Spleen (tissue), 11 donors: ENCODE data around the gene ASCC3. TPM values are rescaled to one million over a fixed set of nuclear protein-coding genes. Genes with fewer than 3 reads are reported as not detected.

Experiments
- DNase-seq: peaks from one replicate; pipeline ENCODE4 v3.0.0-alpha.2; 2020
- H3K27ac ChIP-seq, 8 donors: fragments of 200-600 bp; sonication (generic) in 7 of 8; 1 replicate in 4 of 8; 2 replicates in 4 of 8; pipeline versions ENCODE4 v1.5.0 to v1.8.0; 2016 to 2021; ENCODE audit warnings: inconsistent platforms in 4 of 8, mild to moderate bottlenecking in 4 of 8, moderate library complexity in 1 of 8
- H3K27me3 ChIP-seq, 7 donors: fragments of 200-600 bp; sonication (generic) in 6 of 7; replicated peaks in 1 of 7; 1 replicate in 4 of 7; 2 replicates in 3 of 7; pipeline versions ENCODE4 v1.5.0 to v1.8.0; 2016 to 2021; ENCODE audit warnings: inconsistent platforms in 3 of 7, mild to moderate bottlenecking in 1 of 7
- H3K36me3 ChIP-seq, 6 donors: fragments of 200-600 bp; sonication (generic) in 5 of 6; 1 replicate in 4 of 6; 2 replicates in 2 of 6; pipeline versions ENCODE4 v1.5.0 to v1.8.0; 2016 to 2021; ENCODE audit warnings: inconsistent platforms in 2 of 6
- H3K4me1 ChIP-seq, 6 donors: fragments of 200-600 bp; sonication (generic) in 5 of 6; 1 replicate in 3 of 6; 2 replicates in 3 of 6; pipeline versions ENCODE4 v1.5.0 to v1.8.0; 2016 to 2021; ENCODE audit warnings: inconsistent platforms in 3 of 6
- H3K4me3 ChIP-seq, 8 donors: fragments of 200-600 bp; sonication (generic) in 7 of 8; 1 replicate in 4 of 8; 2 replicates in 4 of 8; pipeline versions ENCODE4 v1.5.0 to v1.8.0; 2016 to 2021; ENCODE audit warnings: inconsistent platforms in 4 of 8, mild to moderate bottlenecking in 4 of 8, moderate library complexity in 2 of 8
- H3K9me3 ChIP-seq, 8 donors: fragments of 200-600 bp; sonication (generic) in 7 of 8; 1 replicate in 4 of 8; 2 replicates in 4 of 8; pipeline versions ENCODE4 v1.5.0 to v1.8.0; 2016 to 2021; ENCODE audit warnings: inconsistent platforms in 4 of 8
- CTCF ChIP-seq, 11 experiments: fragments of 200-600 bp in 7 of 11; fragments of 450-650 bp in 4 of 11; sonication (generic) in 4 of 11; IDR thresholded peaks in 8 of 11; conservative IDR thresholded peaks in 3 of 11; 1 replicate in 7 of 11; 2 replicates in 4 of 11; pipeline versions ENCODE4 v1.4.0 to v1.8.0; 2016 to 2021; ENCODE audit warnings: antibody characterized with exemption in 11 of 11, inconsistent platforms in 4 of 11, mild to moderate bottlenecking in 1 of 11
- POLR2A ChIP-seq, 3 donors: fragments of 450-650 bp; IDR thresholded peaks; one replicate each; pipeline ENCODE4 v1.5.1; 2017; ENCODE audit warnings: antibody characterized with exemption in 3 of 3, mild to moderate bottlenecking in 1 of 3
- POLR2AphosphoS5 ChIP-seq, 3 donors: sonication (generic); formaldehyde crosslinking; IDR thresholded peaks; one replicate each; pipeline ENCODE4 v1.5.1; 2017; ENCODE audit warnings: antibody characterized with exemption in 3 of 3
- WGBS, 5 donors: extraction: QIAGEN DNeasy Blood & Tissue Kit in 3 of 5; methylation state at CpG; one replicate each; pipeline versions ENCODE4 v1.1.5 to v1.1.7; 2013 to 2018; 5-methylcytosine and 5-hydroxymethylcytosine counted together
- intact Hi-C: fragments of 100-400 bp; cut with DNase I; formaldehyde crosslinking; loops from one replicate; pipeline ENCODE4 v1.15.0; 2023; ENCODE audit warnings: low total_unique reads
- polyA plus RNA-seq, 3 donors: library from polyadenylated mRNA; stranded (reverse); fragments of 200-250 nt; gene quantifications; one replicate each; pipeline ENCODE4 v1.2.1, GENCODE V29; 2013
- total RNA-seq, 7 donors: library from RNA; depleted of rRNA in 3 of 7; stranded (reverse); fragments of >200 nt in 3 of 7; fragmentation: NEBNext Ultra II Directional in 4 of 7; extraction: Animal tissue kit (Norgen Biotek cat#: 25700) in 4 of 7; gene quantifications; one replicate each; pipeline versions ENCODE4 v1.1.0 to v1.2.1, GENCODE V29; 2016 to 2021
- donor health status: healthy with polysubstance abuse.
- donor health status: DM: no; HTN: no; CAD: no; lungs with moderate emphysema.
- donor health status: DM: no; HTN: no; CAD: no.
- donor health status: Bipolar disorder and iron deficiency.
- donor health status: healthy.
- donor health status: DM: no; HTN: no; CAD: no.
- donor health status: DM: yes; HTN: yes; CAD: no.

Gene ASCC3
- total and polyA plus RNA-seq, 10 donors, result 7.9 to 52.4 (median 40.8) TPM

GRCh38 chr6:100880149-100880852, 828 bp downstream of the ASCC3 start:
- H3K27me3 ChIP-seq, result no peaks in the 10 kb centered on the region
- TF ChIP-seq POLR2A (IDR thresholded peaks at IDR 0.05) (no peak), POLR2AphosphoS5 (IDR thresholded peaks at IDR 0.05) (no peak), CTCF (IDR thresholded peaks at IDR 0.05 in 8 of 11, conservative IDR thresholded peaks at IDR 0.05 in 3 of 11) (no peak)
- intact Hi-C loops, result no loop called here
- H3K27ac ChIP-seq, result peak overlapping the region; percentile 84 to 96 (median 91)
- DNase-seq, result no peak
- no peaks in the 10 kb centered on the region for H3K9me3 ChIP-seq
- H3K4me1 ChIP-seq, result peaks cover 7 to 63% (median 36%) of the 10 kb centered on the region in 6 donors
- H3K4me3 ChIP-seq, result peak overlapping the region; percentile 61 to 86 (median 74)
- WGBS, 5 donors, result 2 to 8% (median 3%) methylated on average over 5 of the region's 5 CpGs
- H3K36me3 ChIP-seq, result no peaks in the 10 kb centered on the region

- no peaks in the 10 kb centered on the region for H3K9me3 ChIP-seq
- WGBS, 5 donors, result 92 to 97% (median 96%) methylated on average over 2 of the region's 2 CpGs
- H3K4me3 ChIP-seq, result peak overlapping the region in 1 of 8 donors; percentile 61
- H3K36me3 ChIP-seq, result no peaks in the 10 kb centered on the region
- no peak overlapping the region for H3K27ac ChIP-seq
- TF ChIP-seq POLR2A (IDR thresholded peaks at IDR 0.05) (no peak), POLR2AphosphoS5 (IDR thresholded peaks at IDR 0.05) (no peak), CTCF (IDR thresholded peaks at IDR 0.05 in 8 of 11, conservative IDR thresholded peaks at IDR 0.05 in 3 of 11) (no peak)
- intact Hi-C loops, result no loop called here
- no peaks in the 10 kb centered on the region for H3K27me3 ChIP-seq
- peaks cover 7 to 63% (median 36%) of the 10 kb centered on the region in 6 donors for H3K4me1 ChIP-seq
- no peak for DNase-seq
Observed at GRCh38 chr6:100879317-100879716, 1.8 kb downstream of the ASCC3 start.

- Histone ChIP-seq H3K9me3 (peaks cover 0 to 6% (median 0%) of the 10 kb centered on the region in 8 donors), H3K27ac (no peak overlapping the region), H3K4me1 (peaks cover 7 to 63% (median 36%) of the 10 kb centered on the region in 6 donors), H3K4me3 (no peak overlapping the region), H3K27me3 (no peaks in the 10 kb centered on the region), H3K36me3 (no peaks in the 10 kb centered on the region)
- intact Hi-C loops, result no loop called here
- no peak for TF ChIP-seq CTCF (IDR thresholded peaks at IDR 0.05 in 8 of 11, conservative IDR thresholded peaks at IDR 0.05 in 3 of 11)
- no peak for TF ChIP-seq POLR2A (IDR thresholded peaks at IDR 0.05)
- no peak for TF ChIP-seq POLR2AphosphoS5 (IDR thresholded peaks at IDR 0.05)
- DNase-seq, result no peak
Observed at GRCh38 chr6:100877851-100878250, 3.3 kb downstream of the ASCC3 start.

- peaks cover 0 to 6% (median 0%) of the 10 kb centered on the region in 8 donors for H3K9me3 ChIP-seq
- H3K36me3 ChIP-seq, result peaks cover 0 to 15% (median 0%) of the 10 kb centered on the region in 6 donors
- intact Hi-C loops, result no loop called here
- H3K27ac ChIP-seq, result no peak overlapping the region
- H3K27me3 ChIP-seq, result no peaks in the 10 kb centered on the region
- no peak overlapping the region for H3K4me3 ChIP-seq
- DNase-seq, result no peak
- TF ChIP-seq POLR2AphosphoS5 (IDR thresholded peaks at IDR 0.05) (no peak), POLR2A (IDR thresholded peaks at IDR 0.05) (no peak), CTCF (IDR thresholded peaks at IDR 0.05 in 8 of 11, conservative IDR thresholded peaks at IDR 0.05 in 3 of 11) (no peak)
- H3K4me1 ChIP-seq, result peaks cover 7 to 53% (median 28%) of the 10 kb centered on the region in 6 donors
Observed at GRCh38 chr6:100876251-100876650, 4.9 kb downstream of the ASCC3 start.
